Stimulated activated CD4-positive, alpha-beta T cell treated with anti-CD3 and anti-CD28 coated beads, TNF-alpha, amount 100 ng/mL, for 4 hours (primary cell): Measurements from ENCODE around the gene WDR37.
A peak's percentile ranks its signal among the peaks of the same experiment; 100 is the strongest.
"Not testable (repeated sequence)": the region's sequence is repeated elsewhere in the genome, so short reads cannot be mapped to it uniquely, and the experiment has no call there.

Experiments used
- DNase-seq, 3 experiments: peaks; one replicate each; pipeline ENCODE4 v3.0.0-alpha.2; 2020; ENCODE audit warnings: low read depth in 3 of 3

WDR37 gene

DNA sequence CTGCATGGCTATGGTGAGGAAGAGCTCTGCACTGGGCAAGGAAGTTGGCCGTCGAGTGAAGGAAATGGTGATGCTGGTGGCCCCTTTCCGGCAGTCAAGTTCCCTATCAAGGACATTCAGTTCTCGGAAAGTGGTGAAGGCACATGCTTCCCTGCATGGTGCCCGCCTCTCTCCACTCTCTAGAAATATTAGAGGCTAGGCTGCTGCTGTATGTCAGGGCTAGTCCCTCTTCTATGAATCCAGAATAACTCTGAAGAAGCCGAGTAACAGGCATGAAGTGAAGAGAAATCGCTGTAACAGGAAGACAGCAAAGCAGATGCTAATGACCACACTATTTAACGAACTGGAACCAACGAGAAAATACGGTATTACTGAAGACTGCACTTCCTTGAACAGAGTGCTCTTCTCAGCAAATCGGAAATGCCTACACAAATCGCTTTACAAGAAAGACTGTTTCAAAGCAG, 12.6 kb upstream of the WDR37 start:
- no peak for DNase-seq

DNA sequence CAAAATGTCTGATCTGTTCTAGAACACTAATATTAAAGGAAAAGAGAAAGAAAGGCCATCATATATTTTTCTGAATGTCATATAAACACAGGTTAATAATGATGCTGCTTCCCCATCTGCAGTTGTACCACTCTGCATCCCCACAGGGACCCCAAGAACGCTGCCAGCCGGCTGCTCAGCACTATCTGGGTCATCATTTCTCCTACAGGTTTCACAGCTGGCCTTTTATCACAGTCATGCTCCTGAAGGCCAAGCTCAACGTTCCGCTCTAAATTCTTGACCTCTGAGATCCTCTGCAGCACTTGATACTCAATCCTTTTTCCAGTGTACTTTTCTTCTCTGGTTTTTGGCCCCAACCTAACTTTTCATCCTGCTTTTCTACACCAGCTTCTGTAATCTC, 12.0 kb upstream of the WDR37 start:
- DNase-seq = no peak

DNA sequence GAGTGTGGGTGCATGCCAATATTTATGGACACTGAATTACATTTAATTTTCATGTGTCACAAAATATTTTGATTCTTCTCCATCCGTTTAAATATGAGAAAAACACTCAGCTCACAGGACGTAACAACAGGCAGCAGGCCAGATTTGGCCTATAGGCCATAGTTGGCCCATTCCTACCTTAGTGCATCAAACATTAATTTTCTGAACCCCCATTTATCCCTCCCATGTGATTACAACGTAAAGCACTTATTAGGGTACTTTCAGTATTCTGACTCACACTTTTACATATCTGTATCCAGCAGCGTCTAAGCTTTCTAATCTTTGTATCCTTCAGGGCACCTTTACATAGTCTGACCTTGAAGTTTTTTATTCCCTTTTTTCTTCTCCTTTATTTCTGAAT, 11.2 kb upstream of the WDR37 start:
- DNase-seq = no peak

DNA sequence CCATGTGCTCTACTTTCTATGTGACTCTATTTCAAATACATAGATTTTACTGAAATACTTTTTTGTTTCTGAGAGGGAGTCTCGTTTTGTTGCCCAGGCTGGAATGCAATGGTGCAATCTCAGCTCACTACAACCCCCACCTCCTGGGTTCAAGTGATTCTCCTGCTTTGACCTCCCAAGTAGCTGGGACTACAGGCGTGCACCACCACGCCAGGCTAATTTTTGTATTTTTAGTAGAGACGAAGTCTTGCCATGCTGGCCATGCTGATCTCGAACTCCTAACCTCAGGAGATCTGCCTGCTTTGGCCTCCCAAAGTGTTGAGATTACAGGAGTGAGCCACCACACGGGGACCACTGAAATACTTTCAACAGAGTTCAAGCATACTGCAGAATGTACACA, 10.8 kb upstream of the WDR37 start:
- DNase-seq = no peak

DNA sequence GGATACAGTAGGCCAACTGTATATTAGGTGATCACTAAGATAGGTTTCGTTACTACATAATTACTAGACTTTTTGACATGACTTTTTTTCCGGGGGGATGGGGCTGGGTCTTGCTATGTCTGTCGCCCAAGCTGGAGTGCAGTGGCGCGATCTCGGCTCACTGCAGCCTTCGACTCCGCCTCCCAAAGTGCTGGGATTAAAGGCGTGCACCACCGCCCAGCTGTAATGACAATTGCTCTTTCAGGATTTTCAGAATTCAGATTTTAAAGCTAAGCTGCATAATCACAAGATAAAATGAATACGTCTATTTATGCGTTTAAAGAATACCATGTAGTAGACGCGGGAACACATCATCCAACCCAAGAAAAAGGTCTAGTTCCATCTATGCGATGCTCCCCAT, 8.2 kb upstream of the WDR37 start:
- DNase-seq = no peak

DNA sequence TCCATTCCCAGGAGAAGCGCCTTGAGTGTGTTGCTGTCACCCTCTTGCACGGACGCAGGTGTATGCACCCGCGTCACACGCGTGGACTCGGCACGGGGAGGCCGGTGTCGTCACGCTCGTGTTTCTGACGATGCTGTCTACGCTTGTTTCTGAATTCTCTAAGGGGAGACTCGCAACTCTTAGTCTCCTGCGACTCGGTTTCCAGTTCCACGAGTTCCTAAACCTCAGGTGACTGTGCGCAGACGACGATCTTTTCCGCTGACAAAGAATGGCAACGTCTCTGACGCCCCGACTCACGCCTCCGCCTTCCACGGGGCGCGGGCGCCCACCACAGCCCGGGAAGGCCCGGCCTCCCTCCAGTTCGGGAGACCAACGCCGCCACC, 7.8 kb upstream of the WDR37 start:
- no peak for DNase-seq

DNA sequence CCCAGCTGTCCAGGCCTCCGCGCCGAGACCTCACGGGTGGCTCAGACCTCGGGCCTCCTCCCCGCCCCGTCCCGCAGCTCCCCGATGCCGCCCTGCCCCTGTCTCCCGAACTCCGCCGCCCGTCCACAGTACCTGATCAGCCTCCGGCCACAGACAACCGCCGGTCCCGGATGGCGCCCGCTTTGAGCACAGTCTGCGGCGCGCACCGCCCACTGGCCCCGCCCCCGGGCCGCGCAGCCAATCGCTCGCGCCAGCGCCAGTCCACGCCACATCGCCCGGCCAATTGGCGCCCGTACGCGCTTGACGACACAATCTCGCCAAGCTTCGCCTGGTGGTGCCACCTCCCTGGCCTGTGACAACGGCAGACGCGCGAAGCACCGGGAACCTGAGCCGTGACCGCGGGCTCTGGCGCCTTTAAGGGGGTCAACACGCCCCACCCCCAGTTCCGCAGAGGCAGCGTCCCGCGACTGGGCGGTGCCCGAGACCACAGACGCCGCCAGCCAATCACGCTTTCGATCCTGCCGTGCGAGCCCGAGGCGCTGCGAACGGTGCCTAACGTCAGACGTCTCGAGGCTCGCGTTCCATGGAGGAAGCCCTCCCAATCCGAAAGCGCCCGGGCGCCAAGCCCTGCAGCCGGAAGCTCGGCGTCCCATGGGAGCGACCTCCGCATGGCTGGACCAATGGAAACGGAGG, 7.3 kb upstream of the WDR37 start, which contains the start of gene IDI1:
Gene IDI1 (minus strand): TSS at position 388 of the 693 bp plus-strand sequence. CDS start 116 bp downstream, at position 272.
- DNase-seq = peak; percentile 88 to 92 (median 90)

DNA sequence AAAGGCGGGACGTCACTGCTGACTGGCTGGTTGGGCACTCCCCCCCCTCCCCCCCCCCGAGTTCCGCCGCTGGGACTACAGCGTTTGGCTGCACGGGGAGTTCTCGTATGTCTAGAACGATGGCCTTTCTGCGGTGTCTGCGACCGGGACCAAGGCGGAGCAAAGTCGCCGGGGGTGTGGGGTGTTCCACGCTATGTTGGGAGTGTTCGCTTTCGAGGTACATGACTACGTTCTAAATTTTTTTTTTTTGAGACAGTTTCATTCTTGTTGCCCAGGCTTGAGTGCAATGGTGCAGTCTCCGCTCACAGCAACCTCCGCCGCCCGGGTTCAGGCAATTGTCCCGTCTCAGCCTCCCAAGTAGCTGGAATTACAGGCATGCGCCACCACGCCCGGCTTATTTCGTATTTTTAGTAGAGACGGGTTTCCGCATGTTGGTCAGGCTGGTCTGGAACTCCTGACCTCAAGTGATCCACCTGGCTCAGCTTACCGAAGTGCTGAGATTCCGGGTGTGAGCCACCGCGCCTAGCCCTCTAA, 6.7 kb upstream of the WDR37 start:
- DNase-seq = no peak

DNA sequence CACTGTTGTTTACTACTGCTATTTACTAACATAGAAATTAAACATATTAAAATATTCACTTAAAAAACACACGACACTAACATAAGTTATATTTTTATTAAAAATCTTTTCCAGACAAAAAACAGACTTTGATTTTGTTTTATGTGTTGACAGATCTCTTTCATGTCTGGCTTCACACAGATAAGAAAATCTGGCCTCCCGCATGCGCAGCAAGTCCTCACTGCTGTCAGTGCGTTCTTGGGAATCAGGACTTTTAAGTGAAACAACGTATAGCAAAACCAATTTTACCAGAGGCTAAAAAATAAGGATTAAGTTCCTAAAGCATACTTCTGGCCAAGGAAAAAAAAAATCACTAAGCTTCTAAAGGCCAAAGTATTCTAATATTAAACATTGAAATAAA, 6.0 kb upstream of the WDR37 start:
- no peak for DNase-seq

DNA sequence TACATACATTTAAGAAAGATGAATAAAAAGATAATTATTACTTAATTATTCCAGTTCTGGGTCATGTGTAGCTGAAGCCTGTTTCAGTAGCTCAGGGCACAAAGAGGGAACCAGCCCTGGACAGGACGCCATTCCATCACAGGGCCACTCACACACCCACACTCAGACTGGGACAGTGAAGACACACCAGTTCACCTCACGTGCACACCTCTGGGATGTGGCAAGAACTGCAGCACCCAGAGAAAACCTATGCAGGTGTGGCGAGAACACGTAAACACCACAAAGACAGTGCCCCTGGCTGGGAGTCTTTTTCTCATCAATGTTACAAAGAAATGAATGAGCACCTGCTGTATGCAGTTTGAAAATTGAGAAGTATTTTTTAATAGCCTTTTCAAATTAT, 5.6 kb upstream of the WDR37 start:
- DNase-seq = no peak

DNA sequence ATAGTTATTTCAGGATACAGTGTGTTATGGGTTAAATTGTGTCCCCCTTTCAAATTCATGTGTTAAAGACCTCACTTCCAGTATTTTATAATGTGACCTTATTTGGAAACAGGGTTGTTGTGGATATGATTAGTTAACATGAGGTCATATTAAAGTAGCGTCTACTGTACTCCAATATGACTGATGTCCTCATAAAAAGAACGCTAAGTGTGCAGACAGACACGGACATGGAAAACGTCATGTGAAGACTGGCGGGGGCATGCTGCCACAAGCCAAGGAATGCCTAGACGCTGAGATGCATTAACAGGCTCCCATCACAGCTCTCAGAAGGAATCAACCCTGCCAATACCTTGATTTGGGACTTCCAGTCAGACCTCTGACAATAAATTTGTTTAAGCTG, 1.5 kb upstream of the WDR37 start:
- no peak for DNase-seq

DNA sequence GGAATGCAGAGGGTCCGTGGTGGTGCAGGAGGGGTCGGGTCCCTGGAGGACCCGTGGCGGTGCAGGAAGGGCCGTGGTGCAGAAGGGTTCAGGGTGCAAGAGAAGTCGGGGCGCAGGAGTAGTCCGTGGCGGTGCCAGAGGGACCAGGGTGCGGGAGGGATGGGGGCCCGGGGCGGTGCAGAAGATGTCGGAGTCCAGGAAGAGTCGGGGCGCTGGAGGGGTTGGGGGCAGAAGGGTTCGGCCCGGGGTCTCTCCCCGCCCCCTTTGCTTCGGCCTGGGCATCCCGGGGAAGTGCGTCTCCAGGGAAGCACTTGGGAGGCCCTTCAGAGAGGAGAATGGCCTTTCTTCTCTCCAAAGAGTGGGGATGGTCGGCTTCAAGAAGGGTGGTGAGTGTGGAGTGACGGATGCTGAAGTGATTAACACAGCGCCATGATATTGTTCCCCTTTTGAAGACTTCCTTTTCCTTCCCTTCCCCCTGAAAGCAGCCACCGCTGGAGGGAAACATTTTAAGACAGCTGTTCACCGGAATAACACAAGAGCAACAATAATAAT, 997 bp downstream of the WDR37 start:
- DNase-seq = no peak

DNA sequence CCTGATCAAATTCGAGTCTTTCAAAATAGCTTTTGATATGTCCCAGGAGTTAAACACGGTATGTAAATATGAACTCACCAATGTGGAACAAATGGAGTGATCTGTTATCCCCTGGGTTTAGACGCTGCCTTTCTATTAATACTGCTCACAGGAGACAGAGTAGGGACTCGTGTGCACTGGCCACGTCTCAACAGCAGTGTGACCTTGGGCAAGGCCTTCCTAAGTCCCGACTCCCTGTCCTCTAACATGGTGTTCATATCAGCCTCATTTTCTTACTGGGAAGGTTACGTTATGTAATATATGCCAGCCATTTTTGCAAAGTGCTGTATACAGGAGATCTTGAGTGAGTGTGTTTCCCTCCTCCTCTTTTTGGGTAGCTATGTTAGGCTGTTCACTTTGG, 1.8 kb downstream of the WDR37 start:
- DNase-seq = no peak

DNA sequence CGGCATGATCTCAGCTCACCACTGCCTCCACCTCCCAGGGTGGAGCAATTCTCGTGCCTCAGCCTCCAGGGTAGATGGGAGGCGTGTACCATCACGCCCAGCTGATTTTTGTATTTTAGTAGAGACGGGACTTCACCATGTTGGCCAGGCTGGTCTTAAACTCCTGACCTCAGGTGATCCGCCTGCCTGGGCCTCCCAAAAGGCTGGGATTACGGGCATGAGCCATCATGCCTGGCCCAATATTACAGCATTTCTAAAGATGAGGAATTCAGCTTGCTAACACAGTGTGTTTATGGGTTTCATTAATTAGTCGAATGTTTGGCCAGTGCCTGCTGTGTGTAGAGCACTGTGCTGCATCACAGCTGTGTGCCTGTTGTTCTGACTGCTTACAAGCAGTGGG, 3.7 kb downstream of the WDR37 start:
- no peak for DNase-seq

DNA sequence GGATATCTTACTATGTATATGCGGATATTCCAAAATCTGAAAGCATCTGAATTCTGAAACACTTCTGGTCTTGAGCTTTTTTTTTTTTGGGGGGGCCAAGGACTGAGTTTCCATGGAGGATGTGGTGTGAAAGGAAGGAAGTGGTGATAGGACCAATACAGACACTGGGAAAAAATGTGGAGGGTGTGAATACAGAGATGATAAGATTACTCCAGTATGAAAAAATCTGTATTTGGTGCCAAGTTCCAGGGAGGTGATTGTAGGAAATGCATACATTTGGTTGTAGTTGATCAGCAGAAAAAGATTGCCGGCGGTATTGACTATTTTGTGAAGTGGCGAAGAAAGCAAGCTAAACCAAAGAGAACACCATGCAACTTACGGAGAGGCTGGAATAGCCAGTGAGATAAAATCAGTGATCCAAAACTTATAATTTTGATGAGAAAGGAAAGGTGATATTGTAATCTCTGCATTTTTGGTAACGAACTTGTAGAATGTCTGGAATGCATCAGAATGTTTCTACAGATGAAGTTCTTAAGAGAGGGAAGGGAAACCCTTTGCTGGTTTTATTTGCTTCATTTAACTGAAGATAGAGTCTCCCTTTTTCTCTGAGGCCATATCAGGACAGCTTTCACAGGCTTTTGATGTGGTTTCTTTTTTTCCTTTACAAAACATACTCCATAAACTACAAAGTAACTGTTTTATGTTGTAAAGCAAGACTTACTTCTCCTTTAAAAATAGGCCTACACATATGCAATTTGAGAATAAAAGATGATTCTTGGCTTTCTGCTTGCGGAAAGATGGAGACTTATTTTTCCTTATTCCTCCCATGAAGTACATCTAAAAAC, 6.0 kb downstream of the WDR37 start:
- DNase-seq = no peak

DNA sequence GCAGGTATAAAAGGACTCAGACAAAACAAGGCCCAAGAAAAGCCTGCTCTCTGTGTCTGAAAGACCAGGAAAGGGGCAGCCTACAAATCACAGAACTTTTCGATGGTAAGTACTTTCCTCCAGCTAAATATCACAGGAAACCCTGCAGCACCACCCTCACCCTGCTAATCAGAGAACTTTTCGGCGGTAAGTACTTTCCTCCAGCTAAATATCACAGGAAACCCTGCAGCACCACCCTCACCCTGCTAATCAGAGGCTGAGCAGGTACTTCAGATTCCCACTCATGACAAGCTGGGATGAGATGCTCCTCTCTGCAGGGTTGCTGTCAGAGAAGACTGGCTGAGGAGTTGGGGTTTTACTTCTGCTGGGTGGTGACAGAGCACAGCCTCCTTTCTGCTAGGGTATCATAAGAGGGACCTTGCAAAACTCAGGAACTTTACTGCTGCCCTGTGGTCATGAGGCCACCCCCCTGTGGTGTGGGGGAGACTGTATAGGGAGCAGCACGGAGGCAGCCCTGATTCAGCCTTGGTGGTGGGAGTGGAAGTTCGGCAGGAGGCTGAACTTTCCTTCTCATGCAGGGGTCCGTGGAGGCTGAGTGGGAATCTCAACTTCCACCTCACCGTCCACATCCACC, 7.2 kb downstream of the WDR37 start:
- DNase-seq = no peak

DNA sequence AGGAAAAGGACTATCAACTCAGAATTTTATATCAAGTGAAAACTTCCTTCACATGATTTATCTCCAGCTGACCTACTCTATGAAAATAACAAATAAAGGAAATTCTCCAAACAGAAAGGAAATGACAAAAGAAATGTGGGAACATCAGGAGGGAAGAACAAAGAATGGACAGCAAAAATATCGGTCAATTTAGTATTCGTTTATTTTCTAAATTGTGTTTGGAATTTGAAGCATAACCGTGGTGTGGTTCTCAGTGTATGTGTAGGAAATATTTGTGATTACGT, 8.7 kb downstream of the WDR37 start:
- DNase-seq = no peak

DNA sequence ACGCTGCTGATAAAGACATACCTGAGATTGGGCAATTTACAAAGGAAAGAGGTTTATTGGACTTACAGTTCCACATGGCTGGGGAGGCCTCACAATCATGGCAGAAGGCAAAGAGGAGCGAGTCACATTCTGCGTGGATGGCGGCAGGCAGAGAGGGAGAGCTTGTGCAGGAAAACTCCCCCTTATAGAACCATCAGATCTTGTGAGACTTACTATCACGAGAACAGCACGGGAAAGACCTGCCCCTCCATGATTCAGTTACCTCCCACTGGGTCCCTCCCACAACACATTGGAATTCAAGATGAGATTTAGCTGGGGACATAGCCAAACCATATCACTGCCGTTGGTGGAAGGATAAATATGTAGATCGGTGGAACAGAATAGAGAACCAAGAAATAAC, 10.5 kb downstream of the WDR37 start:
- not testable (repeated sequence) for DNase-seq

DNA sequence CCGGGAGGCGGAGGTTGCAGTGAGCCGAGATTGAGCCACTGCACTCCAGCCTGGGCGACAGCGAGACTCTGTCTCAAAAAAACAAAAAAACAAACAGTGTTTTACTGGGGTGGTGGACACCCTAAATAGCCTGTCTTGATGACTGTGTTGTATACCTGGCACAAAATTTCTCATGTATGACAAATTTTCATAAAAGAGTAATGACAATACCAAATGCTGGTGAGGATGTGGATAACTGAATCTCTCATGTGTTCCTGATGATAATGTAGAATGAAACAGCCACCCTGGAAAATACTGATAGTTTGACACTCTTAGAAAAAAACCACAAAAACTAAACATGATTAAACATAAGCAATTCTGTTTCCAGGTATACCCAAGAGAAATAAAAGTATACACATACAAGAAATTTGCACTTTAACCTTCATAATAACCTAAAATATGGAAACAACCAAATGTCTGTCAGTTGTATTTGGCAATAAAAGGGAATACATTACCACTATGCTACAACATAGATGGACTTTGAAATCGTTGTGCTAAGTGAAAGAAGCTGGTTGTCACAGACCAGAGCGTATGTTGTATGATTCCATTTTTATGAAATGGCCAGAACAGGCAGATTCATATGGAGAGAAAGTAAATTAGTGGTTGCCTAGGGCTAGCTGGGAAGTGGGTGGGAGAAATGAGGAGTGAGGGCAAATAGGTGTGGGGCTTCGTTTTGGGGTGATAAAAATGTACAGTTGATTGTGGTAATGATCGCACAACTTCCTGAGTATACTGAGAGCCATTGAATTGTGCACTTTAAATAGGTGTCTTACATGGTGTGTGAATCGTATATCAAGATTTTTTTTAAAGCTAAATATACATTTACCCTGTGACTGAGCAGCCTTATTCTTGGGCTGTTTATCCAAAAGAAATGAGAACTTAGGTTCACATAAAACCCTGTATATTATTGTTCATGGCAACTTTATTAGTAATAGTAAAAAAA, 12.5 kb downstream of the WDR37 start:
- DNase-seq = no peak

DNA sequence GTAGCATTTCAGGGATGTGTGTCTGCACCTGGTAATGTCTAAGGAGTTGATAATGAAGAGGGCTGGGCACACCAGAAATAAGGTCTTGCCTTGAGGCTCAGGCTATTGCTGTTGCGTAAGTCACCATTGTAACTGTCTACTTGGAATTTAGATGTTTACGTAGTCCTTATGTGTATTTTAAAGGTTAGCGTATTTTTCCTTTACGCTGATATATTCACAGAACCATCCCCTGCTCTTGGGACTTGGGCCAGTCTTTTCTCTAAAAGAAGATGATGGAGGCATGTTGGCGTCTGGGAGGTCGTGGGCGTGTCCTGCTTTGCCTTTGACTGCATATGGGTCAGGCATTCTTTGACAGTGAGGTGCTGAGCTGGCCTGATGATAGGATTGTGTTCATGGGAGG, 14.7 kb downstream of the WDR37 start:
- no peak for DNase-seq

DNA sequence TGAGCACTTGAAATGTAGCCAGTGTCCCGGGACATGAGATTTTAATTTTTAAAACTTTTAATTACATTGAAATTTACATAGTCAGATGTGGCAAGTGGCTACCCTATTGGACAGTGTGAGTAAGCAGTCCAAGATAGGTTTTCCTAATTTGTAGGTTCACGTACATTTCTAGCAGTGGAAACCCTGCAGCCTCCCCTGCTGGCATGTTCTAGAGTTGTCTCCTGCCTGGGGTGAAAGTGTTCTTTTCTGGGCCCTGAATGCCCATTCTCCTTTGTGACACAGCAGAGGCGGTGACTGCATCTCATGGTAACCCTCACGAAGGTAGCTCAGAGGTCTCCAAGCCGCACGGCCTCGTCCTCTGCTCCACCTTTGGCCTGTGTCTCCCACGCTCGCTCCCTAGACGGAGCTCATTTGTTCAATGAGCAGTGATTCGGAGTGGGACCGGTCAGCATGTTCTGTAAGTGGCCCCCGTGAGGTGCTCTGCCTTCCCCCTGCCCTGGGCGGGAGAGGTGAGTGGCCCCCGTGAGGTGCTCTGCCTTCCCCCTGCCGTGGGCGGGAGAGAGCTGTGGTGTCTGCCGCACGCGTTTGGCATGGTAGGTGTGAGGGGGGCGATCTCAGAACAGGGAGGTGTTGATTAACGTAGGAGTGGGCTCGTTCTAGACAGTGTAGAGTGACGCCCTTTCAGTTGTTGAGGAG, 18.0 kb downstream of the WDR37 start:
- DNase-seq = no peak
